Activated B cell treated with CpG ODN at 0.5 μM for 24 hours (primary cell): ENCODE data around the gene SYT1. TPM values are rescaled to one million over a fixed set of nuclear protein-coding genes. Genes with fewer than 3 reads are reported as not detected.

Source experiments
- ATAC-seq: fragments of 200-7000 bp; cut with Tn5 transposase; one replicate; pipeline ENCODE4 v1.10.0; 2021; ENCODE audit warnings: low read depth, mild to moderate bottlenecking, moderate library complexity
- CTCF ChIA-PET: fragments of 350-600 bp; sonication (Branson Sonifier 250); formaldehyde crosslinking; loops from one replicate; lab custom pipeline; 2021; ENCODE audit warnings: antibody characterized with exemption; lab: Charles Lee
- POLR2A ChIA-PET: fragments of 350-600 bp; sonication (Branson Sonifier 250); formaldehyde crosslinking; loops from one replicate; lab custom pipeline; 2021; ENCODE audit warnings: antibody characterized with exemption; lab: Charles Lee
- DNase-seq: peaks from one replicate; pipeline ENCODE4 v3.0.0; 2022
- H3K27ac Mint-ChIP-seq: one replicate; pipeline ENCODE4 v1.8.0; 2020; ENCODE audit warnings: mixed read lengths
- H3K27me3 Mint-ChIP-seq: one replicate; pipeline ENCODE4 v1.8.0; 2021; ENCODE audit warnings: mixed read lengths
- H3K36me3 Mint-ChIP-seq: one replicate; pipeline ENCODE4 v1.8.0; 2021; ENCODE audit warnings: low read depth, mixed read lengths
- H3K4me1 Mint-ChIP-seq: one replicate; pipeline ENCODE4 v1.8.0; 2021; ENCODE audit warnings: mixed read lengths
- H3K4me3 Mint-ChIP-seq: one replicate; pipeline ENCODE4 v1.8.0; 2020; ENCODE audit warnings: mild to moderate bottlenecking, mixed read lengths
- H3K9me3 Mint-ChIP-seq: one replicate; pipeline ENCODE4 v1.8.0; 2020; ENCODE audit warnings: mixed read lengths
- intact Hi-C: fragments of 100-400 bp; cut with micrococcal nuclease; formaldehyde crosslinking; loops from one replicate; pipeline ENCODE4 v1.15.1; 2024
- total RNA-seq: library from RNA; stranded (reverse); gene quantifications from 2 replicates; pipeline ENCODE4 v1.2.3, GENCODE V29; 2022
- TF ChIP-seq, protein P1 (sequence below): fragments of 200-600 bp; IDR thresholded peaks from one replicate; pipeline ENCODE4 v1.8.0; 2022; ENCODE audit warnings: antibody characterized with exemption, mild to moderate bottlenecking

The SYT1 gene
- total RNA-seq, 1 donor from 2014 or later: 0.49 TPM

DNA sequence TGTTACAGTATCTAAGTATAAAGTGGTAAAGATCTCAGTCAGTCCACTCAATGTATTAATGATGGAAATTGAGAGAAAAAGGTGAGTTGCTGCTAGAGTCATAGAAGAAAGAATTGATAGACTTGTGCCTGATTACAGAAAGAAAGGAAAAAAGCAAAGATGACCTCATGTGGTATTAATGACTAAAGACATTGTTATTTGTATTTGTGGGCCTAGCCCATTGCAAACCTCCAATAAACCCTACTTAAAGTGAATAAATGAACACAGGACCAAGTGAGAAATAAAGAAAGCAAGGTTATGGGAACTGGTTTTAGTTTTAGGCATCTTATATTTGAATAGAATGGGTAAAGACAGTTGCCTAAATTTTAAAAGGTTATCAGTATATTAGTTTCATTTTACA lies 105.5 kb downstream of the SYT1 start:
- ATAC-seq: no peak

DNA sequence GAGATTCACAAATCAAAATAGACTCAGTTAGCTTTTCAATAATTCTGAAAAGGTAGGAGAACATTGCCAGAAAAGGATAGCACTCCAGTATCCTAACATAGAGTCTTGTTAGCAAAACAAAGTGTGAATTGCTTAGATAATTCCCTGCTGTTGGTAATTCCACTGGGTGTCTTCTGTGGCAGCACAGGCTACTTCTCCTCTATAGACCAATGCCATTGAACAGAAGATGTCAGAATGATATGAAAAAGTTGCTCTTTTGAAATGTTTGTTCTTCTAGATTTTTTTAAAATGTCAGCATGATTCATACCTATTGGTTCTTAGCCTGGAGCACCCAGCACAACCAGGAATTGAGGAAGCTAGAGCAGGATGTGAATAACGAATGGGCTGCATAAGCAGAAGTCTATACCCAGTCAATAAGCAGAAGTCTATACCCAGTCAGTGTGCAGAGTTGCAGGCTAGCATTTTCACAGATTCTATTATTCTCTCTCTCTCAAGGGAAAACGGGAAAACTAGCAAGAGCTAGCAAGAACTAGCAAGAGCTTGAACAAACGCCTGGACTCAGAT lies 112.8 kb downstream of the SYT1 start:
- POLR2A ChIA-PET: no interaction called here
- Mint-ChIP-seq H3K4me1 (no peaks in the 10 kb centered on the region), H3K9me3 (no peaks in the 10 kb centered on the region), H3K27ac (no peak overlapping the region), H3K4me3 (no peak overlapping the region), H3K36me3 (no peaks in the 10 kb centered on the region), H3K27me3 (no peaks in the 10 kb centered on the region)
- intact Hi-C loops: no loop called here
- no peak for DNase-seq
- ATAC-seq: no peak
- TF ChIP-seq, protein P1, sequence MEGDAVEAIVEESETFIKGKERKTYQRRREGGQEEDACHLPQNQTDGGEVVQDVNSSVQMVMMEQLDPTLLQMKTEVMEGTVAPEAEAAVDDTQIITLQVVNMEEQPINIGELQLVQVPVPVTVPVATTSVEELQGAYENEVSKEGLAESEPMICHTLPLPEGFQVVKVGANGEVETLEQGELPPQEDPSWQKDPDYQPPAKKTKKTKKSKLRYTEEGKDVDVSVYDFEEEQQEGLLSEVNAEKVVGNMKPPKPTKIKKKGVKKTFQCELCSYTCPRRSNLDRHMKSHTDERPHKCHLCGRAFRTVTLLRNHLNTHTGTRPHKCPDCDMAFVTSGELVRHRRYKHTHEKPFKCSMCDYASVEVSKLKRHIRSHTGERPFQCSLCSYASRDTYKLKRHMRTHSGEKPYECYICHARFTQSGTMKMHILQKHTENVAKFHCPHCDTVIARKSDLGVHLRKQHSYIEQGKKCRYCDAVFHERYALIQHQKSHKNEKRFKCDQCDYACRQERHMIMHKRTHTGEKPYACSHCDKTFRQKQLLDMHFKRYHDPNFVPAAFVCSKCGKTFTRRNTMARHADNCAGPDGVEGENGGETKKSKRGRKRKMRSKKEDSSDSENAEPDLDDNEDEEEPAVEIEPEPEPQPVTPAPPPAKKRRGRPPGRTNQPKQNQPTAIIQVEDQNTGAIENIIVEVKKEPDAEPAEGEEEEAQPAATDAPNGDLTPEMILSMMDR: no peak
- CTCF ChIA-PET: no interaction called here

More for the DNA sequence above, 105.5 kb downstream of the SYT1 start:
- H3K27me3 Mint-ChIP-seq: no peaks in the 10 kb centered on the region
- intact Hi-C loops: no loop called here
- H3K27ac Mint-ChIP-seq: no peak overlapping the region
- no peaks in the 10 kb centered on the region for H3K4me1 Mint-ChIP-seq
- no peaks in the 10 kb centered on the region for H3K9me3 Mint-ChIP-seq
- no peak for DNase-seq
- TF ChIP-seq, protein P1: no peak
- H3K36me3 Mint-ChIP-seq: no peaks in the 10 kb centered on the region
- H3K4me3 Mint-ChIP-seq: no peak overlapping the region
- ChIA-PET POLR2A (no interaction called here), CTCF (no interaction called here)

DNA sequence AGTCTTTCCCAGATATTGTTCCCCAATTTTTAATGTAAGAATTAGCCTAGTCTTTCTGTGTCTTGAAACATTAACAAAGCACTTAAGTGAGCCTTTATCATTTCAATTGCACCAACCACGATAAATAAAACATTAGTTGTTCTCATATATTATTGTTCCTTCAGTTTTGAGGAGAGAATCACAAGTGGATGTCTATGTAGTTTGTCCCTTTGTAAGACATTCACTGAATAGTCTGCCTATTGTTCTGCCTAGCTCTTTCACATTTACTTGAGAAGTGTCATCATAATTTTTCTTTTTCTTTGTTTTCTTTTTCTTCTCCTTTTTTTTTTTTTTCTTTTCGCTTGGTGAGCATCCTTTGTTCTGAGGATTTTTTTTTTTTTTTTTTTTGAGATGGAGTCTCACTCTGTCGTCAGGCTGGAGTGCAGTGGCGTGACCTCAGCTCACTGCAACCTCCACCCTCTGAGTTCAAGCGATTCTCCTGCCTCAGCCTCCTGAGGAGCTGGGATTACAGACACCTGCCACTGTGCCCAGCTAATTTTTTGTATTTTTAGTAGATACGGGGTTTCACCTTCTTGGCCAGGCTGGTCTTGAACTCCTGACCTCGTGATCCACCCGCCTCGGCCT lies 129.7 kb downstream of the SYT1 start:
- Mint-ChIP-seq H3K9me3 (no peaks in the 10 kb centered on the region), H3K27me3 (no peaks in the 10 kb centered on the region), H3K4me3 (no peak overlapping the region), H3K36me3 (no peaks in the 10 kb centered on the region), H3K27ac (no peak overlapping the region), H3K4me1 (no peaks in the 10 kb centered on the region)
- intact Hi-C loops: no loop called here
- no peak for DNase-seq
- POLR2A ChIA-PET: no interaction called here
- CTCF ChIA-PET: no interaction called here
- TF ChIP-seq, protein P1: no peak
- ATAC-seq: no peak

DNA sequence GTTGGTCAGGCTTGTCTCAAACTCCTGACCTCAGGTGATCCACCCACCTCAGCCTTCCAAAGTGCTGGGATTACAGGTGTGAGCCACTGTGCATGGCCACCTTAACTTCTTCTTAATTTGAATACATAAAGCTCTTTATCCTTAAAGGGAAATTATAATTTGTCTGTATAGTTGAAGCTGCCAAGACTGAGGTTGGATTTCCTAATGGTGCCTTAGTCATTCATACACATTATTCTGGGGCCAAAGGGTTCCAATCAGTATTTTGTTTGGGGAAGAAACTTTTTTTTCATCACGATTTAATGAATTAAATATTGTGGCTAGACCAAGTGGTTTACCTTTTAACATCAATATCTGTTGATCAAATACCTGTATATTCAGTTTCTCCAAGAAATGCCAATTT lies 135.9 kb downstream of the SYT1 start:
- TF ChIP-seq, protein P1: no peak
- intact Hi-C loops: no loop called here
- no peaks in the 10 kb centered on the region for H3K36me3 Mint-ChIP-seq
- H3K27me3 Mint-ChIP-seq: no peaks in the 10 kb centered on the region
- ATAC-seq (no peak), DNase-seq (no peak)
- no peak overlapping the region for H3K27ac Mint-ChIP-seq
- no peaks in the 10 kb centered on the region for H3K4me1 Mint-ChIP-seq
- no peak overlapping the region for H3K4me3 Mint-ChIP-seq
- CTCF ChIA-PET: no interaction called here
- POLR2A ChIA-PET: no interaction called here
- H3K9me3 Mint-ChIP-seq: no peaks in the 10 kb centered on the region

DNA sequence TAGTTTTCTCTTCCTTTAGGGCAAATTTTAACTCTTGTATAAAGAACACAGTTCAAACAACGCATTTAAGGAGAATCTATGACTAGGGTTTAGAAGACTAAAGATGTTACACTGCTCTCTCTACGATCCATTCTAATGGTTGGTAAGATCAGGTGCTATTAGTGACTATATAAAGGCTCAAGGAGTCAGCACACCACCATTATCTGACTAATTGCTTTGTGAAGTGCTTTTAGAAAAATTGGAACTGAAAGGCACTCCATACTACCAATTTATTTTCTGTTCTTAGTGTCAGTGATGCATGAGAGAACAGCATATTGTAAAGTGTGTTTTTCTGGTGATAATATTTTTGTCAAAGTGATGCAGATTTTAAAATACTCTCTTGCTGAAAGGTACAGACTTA lies 136.8 kb downstream of the SYT1 start:
- ChIA-PET POLR2A (no interaction called here), CTCF (no interaction called here)
- ATAC-seq (no peak), DNase-seq (no peak)
- no peak overlapping the region for H3K27ac Mint-ChIP-seq
- H3K9me3 Mint-ChIP-seq: no peaks in the 10 kb centered on the region
- H3K4me1 Mint-ChIP-seq: no peaks in the 10 kb centered on the region
- intact Hi-C loops: no loop called here
- H3K36me3 Mint-ChIP-seq: no peaks in the 10 kb centered on the region
- no peak overlapping the region for H3K4me3 Mint-ChIP-seq
- H3K27me3 Mint-ChIP-seq: no peaks in the 10 kb centered on the region
- TF ChIP-seq, protein P1: no peak
